Measurements from ENCODE around the gene BRWD1.

The BRWD1 gene

DNA sequence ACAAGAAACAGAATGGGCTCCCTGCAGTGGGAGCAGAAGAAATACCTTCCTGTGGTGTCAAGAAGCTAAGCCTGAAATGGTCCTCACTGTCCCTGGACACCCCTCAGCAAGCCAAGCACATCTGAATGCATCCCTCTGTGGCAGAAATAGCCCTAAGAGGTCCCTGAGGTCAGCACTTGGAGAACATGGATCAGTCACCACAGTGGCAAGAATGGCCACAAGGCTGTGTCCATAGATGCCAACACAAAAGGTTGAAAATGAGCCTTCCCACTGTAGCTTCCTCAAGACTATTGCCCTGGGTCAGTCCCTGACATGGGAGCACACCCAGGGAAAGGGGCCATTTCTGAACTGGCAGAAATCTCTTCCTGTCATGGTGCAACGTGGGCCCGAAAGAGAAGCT lies 157.9 kb downstream of the BRWD1 start:
- DNase-seq (ENCODE audit: insufficient read length) (no peak), FAIRE-seq (no peak)
- TF ChIP-seq TAF1 (IDR thresholded peaks at IDR 0.05; ENCODE audit: borderline replicate concordance, low read depth, low read length) (no peak), POLR2A (IDR thresholded peaks at IDR 0.05; ENCODE audit: low read depth, low read length) (no peak), POLR2AphosphoS5 (IDR thresholded peaks at IDR 0.05; ENCODE audit: low read depth, low read length) (no peak)

GRCh38 chr21:39153842-39154241 lies 159.6 kb downstream of the BRWD1 start:
- FAIRE-seq (no peak), DNase-seq (ENCODE audit: insufficient read length) (no peak)
- TF ChIP-seq POLR2A (IDR thresholded peaks at IDR 0.05; ENCODE audit: low read depth, low read length) = no peak
- no peak for TF ChIP-seq TAF1 (IDR thresholded peaks at IDR 0.05; ENCODE audit: borderline replicate concordance, low read depth, low read length)
- TF ChIP-seq POLR2AphosphoS5 (IDR thresholded peaks at IDR 0.05; ENCODE audit: low read depth, low read length) = no peak

GRCh38 chr21:39153373-39153772 lies 160.1 kb downstream of the BRWD1 start:
- no peak for TF ChIP-seq POLR2AphosphoS5 (IDR thresholded peaks at IDR 0.05; ENCODE audit: low read depth, low read length)
- TF ChIP-seq POLR2A (IDR thresholded peaks at IDR 0.05; ENCODE audit: low read depth, low read length) = no peak
- no peak for TF ChIP-seq TAF1 (IDR thresholded peaks at IDR 0.05; ENCODE audit: borderline replicate concordance, low read depth, low read length)
- no peak for DNase-seq (ENCODE audit: insufficient read length)
- FAIRE-seq = no peak

DNA sequence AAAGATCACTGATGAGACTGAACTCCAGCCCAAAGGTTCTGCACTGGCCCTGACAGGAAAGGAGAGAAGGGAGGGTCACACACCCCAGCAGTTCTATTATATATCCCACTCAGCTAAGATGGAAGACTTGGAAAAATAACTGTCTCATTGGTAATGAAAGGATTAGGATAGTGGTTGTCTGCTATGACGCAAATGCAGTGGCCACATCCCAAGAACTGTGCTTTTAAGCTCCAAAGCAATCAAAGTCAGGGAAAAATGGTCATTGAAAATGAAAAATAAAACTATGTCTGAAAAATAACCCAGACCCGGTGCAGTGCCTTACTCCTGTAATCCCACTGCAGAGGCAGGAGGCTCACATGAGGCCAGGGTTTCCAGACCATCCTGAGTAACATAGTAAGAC lies 161.2 kb downstream of the BRWD1 start:
- no peak for DNase-seq (ENCODE audit: insufficient read length)
- FAIRE-seq = no peak
- no peak for TF ChIP-seq POLR2AphosphoS5 (IDR thresholded peaks at IDR 0.05; ENCODE audit: low read depth, low read length)
- TF ChIP-seq TAF1 (IDR thresholded peaks at IDR 0.05; ENCODE audit: borderline replicate concordance, low read depth, low read length) = no peak
- no peak for TF ChIP-seq POLR2A (IDR thresholded peaks at IDR 0.05; ENCODE audit: low read depth, low read length)

- no peak for DNase-seq (ENCODE audit: insufficient read length)
- no peak for FAIRE-seq
- no peak for TF ChIP-seq POLR2AphosphoS5 (IDR thresholded peaks at IDR 0.05; ENCODE audit: low read depth, low read length)
- no peak for TF ChIP-seq POLR2A (IDR thresholded peaks at IDR 0.05; ENCODE audit: low read depth, low read length)
- no peak for TF ChIP-seq TAF1 (IDR thresholded peaks at IDR 0.05; ENCODE audit: borderline replicate concordance, low read depth, low read length)
Measured at GRCh38 chr21:39150877-39151276, 162.6 kb downstream of the BRWD1 start.

GRCh38 chr21:39150316-39150715 lies 163.1 kb downstream of the BRWD1 start:
- FAIRE-seq = no peak
- TF ChIP-seq TAF1 (IDR thresholded peaks at IDR 0.05; ENCODE audit: borderline replicate concordance, low read depth, low read length) (no peak), POLR2AphosphoS5 (IDR thresholded peaks at IDR 0.05; ENCODE audit: low read depth, low read length) (no peak), POLR2A (IDR thresholded peaks at IDR 0.05; ENCODE audit: low read depth, low read length) (no peak)
- no peak for DNase-seq (ENCODE audit: insufficient read length)

DNA sequence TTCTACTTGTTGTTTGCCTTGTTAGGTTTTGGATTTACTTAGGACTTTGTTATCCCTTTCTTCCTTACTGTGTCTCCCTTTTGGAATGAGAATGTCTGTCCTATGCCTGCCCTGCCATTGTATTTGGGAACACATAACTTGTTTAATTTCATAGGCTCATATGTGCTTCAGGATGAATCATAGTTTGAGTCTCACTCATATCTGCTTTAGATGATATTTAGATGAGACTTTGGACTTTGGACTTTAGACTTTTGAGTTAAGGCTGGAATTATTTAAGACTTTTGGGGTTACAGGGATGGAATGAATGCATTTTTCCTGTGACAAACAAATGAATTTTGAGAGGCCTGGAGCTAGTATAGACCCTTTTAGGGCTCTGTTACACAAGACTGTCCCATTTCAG lies 163.6 kb downstream of the BRWD1 start:
- DNase-seq (ENCODE audit: insufficient read length) (no peak), FAIRE-seq (no peak)
- no peak for TF ChIP-seq POLR2A (IDR thresholded peaks at IDR 0.05; ENCODE audit: low read depth, low read length)
- TF ChIP-seq POLR2AphosphoS5 (IDR thresholded peaks at IDR 0.05; ENCODE audit: low read depth, low read length) = no peak
- no peak for TF ChIP-seq TAF1 (IDR thresholded peaks at IDR 0.05; ENCODE audit: borderline replicate concordance, low read depth, low read length)

DNA sequence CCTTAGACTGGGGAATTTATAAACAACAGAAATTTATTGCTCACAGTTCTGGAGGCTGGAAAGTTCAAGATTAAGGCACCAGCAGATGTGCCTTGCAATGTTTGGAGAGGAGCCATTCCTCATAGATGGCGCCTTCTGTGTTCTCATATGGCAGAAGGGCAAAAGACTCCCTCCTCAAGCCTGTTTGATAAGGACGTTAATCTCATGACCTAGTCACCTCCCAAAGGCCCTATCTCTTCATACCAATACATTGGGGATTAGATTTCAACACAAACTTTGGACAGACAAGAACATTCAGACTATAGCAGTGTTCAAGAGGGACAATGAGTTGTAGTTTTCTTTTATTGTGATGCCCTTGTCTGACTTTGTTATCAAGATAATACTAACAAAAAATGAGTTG lies 164.5 kb downstream of the BRWD1 start:
- no peak for DNase-seq (ENCODE audit: insufficient read length)
- TF ChIP-seq TAF1 (IDR thresholded peaks at IDR 0.05; ENCODE audit: borderline replicate concordance, low read depth, low read length) (no peak), POLR2AphosphoS5 (IDR thresholded peaks at IDR 0.05; ENCODE audit: low read depth, low read length) (no peak), POLR2A (IDR thresholded peaks at IDR 0.05; ENCODE audit: low read depth, low read length) (no peak)
- FAIRE-seq = no peak

DNA sequence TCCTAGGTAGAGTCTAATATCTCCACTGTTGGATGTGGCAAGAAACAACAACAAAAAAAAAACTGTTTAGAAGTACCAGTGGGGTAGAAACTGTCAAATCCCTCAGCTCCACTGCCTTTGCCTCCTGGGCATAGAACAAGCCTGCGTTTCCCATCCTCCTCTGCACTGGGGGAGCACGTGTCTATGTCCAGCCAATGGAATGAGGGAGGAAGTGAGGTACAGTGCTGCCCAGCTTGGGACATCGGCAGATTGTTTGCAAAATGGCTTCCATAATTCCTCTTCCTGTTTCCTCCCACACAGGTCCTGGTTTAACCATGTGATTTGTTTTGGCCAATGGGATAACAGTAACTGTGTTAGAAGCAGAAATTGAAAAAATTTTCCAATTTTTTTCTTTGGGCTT lies 169.2 kb downstream of the BRWD1 start:
- no peak for TF ChIP-seq POLR2AphosphoS5 (IDR thresholded peaks at IDR 0.05; ENCODE audit: low read depth, low read length)
- TF ChIP-seq TAF1 (IDR thresholded peaks at IDR 0.05; ENCODE audit: borderline replicate concordance, low read depth, low read length) = no peak
- no peak for TF ChIP-seq POLR2A (IDR thresholded peaks at IDR 0.05; ENCODE audit: low read depth, low read length)
- FAIRE-seq (no peak), DNase-seq (ENCODE audit: insufficient read length) (no peak)

GRCh38 chr21:39142972-39143371 lies 170.5 kb downstream of the BRWD1 start:
- no peak for FAIRE-seq
- TF ChIP-seq POLR2AphosphoS5 (IDR thresholded peaks at IDR 0.05; ENCODE audit: low read depth, low read length) = no peak
- TF ChIP-seq POLR2A (IDR thresholded peaks at IDR 0.05; ENCODE audit: low read depth, low read length) = no peak
- TF ChIP-seq TAF1 (IDR thresholded peaks at IDR 0.05; ENCODE audit: borderline replicate concordance, low read depth, low read length) = no peak
- DNase-seq (ENCODE audit: insufficient read length) = no peak

GRCh38 chr21:39141502-39141901 lies 171.9 kb downstream of the BRWD1 start:
- FAIRE-seq = no peak
- TF ChIP-seq POLR2A (IDR thresholded peaks at IDR 0.05; ENCODE audit: low read depth, low read length) (no peak), POLR2AphosphoS5 (IDR thresholded peaks at IDR 0.05; ENCODE audit: low read depth, low read length) (no peak), TAF1 (IDR thresholded peaks at IDR 0.05; ENCODE audit: borderline replicate concordance, low read depth, low read length) (no peak)

GRCh38 chr21:39137248-39138178 lies 175.9 kb downstream of the BRWD1 start:
- no peak for TF ChIP-seq POLR2AphosphoS5 (IDR thresholded peaks at IDR 0.05; ENCODE audit: low read depth, low read length)
- no peak for TF ChIP-seq POLR2A (IDR thresholded peaks at IDR 0.05; ENCODE audit: low read depth, low read length)
- no peak for TF ChIP-seq TAF1 (IDR thresholded peaks at IDR 0.05; ENCODE audit: borderline replicate concordance, low read depth, low read length)
- FAIRE-seq (no peak), DNase-seq (ENCODE audit: insufficient read length) (no peak)

More at GRCh38 chr21:39141502-39141901, 171.9 kb downstream of the BRWD1 start:
- DNase-seq (ENCODE audit: insufficient read length) = no peak

All from GM12892 (cell line).